Naive thymus-derived CD4-positive, alpha-beta T cell (primary cell): ENCODE results near the gene ACP5. TPM values are rescaled to one million over a fixed set of nuclear protein-coding genes. Genes with fewer than 3 reads are reported as not detected.

Source experiments
- ATAC-seq: fragments of 150-1000 bp; cut with Tn5 transposase; 2 replicates; pipeline ENCODE4 v1.10.0; 2021; ENCODE audit warnings: mild to moderate bottlenecking, moderate library complexity
- CTCF ChIA-PET: fragments of 350-600 bp; sonication (Branson Sonifier 250); formaldehyde crosslinking; loops from one replicate; lab custom pipeline; 2021; ENCODE audit warnings: antibody characterized with exemption; lab: Charles Lee
- POLR2A ChIA-PET: fragments of 350-600 bp; sonication (Branson Sonifier 250); formaldehyde crosslinking; loops from one replicate; lab custom pipeline; 2021; ENCODE audit warnings: antibody characterized with exemption, inconsistent platforms; lab: Charles Lee
- DNase-seq, 9 donors: peaks; one replicate each; pipeline versions ENCODE4 v3.0.0 to v3.0.0-alpha.2; 2020 to 2022; ENCODE audit warnings: mixed read lengths in 1 of 9
- H3K27ac ChIP-seq: one replicate; pipeline ENCODE4 v1.7.0; 2013; ENCODE audit warnings: mild to moderate bottlenecking, low read depth, low read length, moderate library complexity
- H3K27me3 ChIP-seq, 2 donors: one replicate each; pipeline ENCODE4 v1.7.0; 2013; ENCODE audit warnings: low read length in 2 of 2, mild to moderate bottlenecking in 2 of 2, moderate library complexity in 2 of 2; ENCODE audit not compliant: control insufficient read depth in 2 of 2, insufficient read depth in 2 of 2
- H3K36me3 ChIP-seq, 3 experiments: 1 replicate in 2 of 3; 2 replicates in 1 of 3; pipeline ENCODE4 v1.7.0; 2013; ENCODE audit warnings: low read length in 3 of 3, mild to moderate bottlenecking in 3 of 3, moderate library complexity in 1 of 3; ENCODE audit not compliant: insufficient read depth in 3 of 3, control insufficient read depth in 2 of 3
- H3K4me1 ChIP-seq, 2 donors: one replicate each; pipeline ENCODE4 v1.7.0; 2013; ENCODE audit warnings: low read length in 2 of 2, mild to moderate bottlenecking in 2 of 2, moderate library complexity in 1 of 2; ENCODE audit not compliant: control insufficient read depth in 2 of 2, insufficient read depth in 2 of 2
- H3K4me3 ChIP-seq: 2 replicates; pipeline ENCODE4 v1.7.0; 2013; ENCODE audit warnings: mild to moderate bottlenecking, low read length
- H3K9me3 ChIP-seq, 3 experiments: 1 replicate in 2 of 3; 2 replicates in 1 of 3; pipeline ENCODE4 v1.7.0; 2013; ENCODE audit warnings: low read length in 3 of 3; ENCODE audit not compliant: control insufficient read depth in 2 of 3
- H3K27ac Mint-ChIP-seq, 9 donors: one replicate each; pipeline ENCODE4 v1.8.0; 2020 to 2022; ENCODE audit warnings: mixed read lengths in 9 of 9, mild to moderate bottlenecking in 8 of 9, moderate library complexity in 5 of 9, inconsistent platforms in 2 of 9
- H3K27me3 Mint-ChIP-seq, 5 donors: one replicate each; pipeline ENCODE4 v1.8.0; 2021 to 2022; ENCODE audit warnings: mixed read lengths in 5 of 5, mild to moderate bottlenecking in 1 of 5
- H3K36me3 Mint-ChIP-seq, 5 donors: one replicate each; pipeline ENCODE4 v1.8.0; 2020 to 2022; ENCODE audit warnings: mixed read lengths in 5 of 5, mild to moderate bottlenecking in 3 of 5, inconsistent platforms in 1 of 5
- H3K4me1 Mint-ChIP-seq, 7 donors: one replicate each; pipeline ENCODE4 v1.8.0; 2020 to 2022; ENCODE audit warnings: mixed read lengths in 7 of 7, mild to moderate bottlenecking in 3 of 7, inconsistent platforms in 1 of 7
- H3K4me3 Mint-ChIP-seq, 10 donors: one replicate each; pipeline ENCODE4 v1.8.0; 2020 to 2022; ENCODE audit warnings: mild to moderate bottlenecking in 10 of 10, mixed read lengths in 10 of 10, moderate library complexity in 6 of 10, inconsistent platforms in 2 of 10
- H3K9me3 Mint-ChIP-seq, 11 donors: one replicate each; pipeline ENCODE4 v1.8.0; 2020 to 2022; ENCODE audit warnings: mixed read lengths in 11 of 11, mild to moderate bottlenecking in 4 of 11, inconsistent platforms in 1 of 11, moderate library complexity in 1 of 11
- intact Hi-C, 2 donors: fragments of 100-400 bp; cut with micrococcal nuclease; formaldehyde crosslinking; loops; one replicate each; pipeline ENCODE4 v1.15.1; 2023
- polyA plus RNA-seq, 2 donors: library from polyadenylated mRNA; unstranded; fragments of 300-500 nt; fragmentation: Illumina TruSeq; gene quantifications; one replicate each; pipeline ENCODE4 v1.2.3, GENCODE V29; 2021
- total RNA-seq, 6 experiments: library from RNA in 5 of 6; stranded (reverse) in 5 of 6; gene quantifications; 1 replicate in 5 of 6; 2 replicates in 1 of 6; pipeline ENCODE4 v1.2.3 and lab custom pipeline; 2021 to 2026

ACP5 gene
- total and polyA plus RNA-seq, 7 experiments from 2014 or later = 14.7 to 29.6 (median 21.5) TPM

DNA sequence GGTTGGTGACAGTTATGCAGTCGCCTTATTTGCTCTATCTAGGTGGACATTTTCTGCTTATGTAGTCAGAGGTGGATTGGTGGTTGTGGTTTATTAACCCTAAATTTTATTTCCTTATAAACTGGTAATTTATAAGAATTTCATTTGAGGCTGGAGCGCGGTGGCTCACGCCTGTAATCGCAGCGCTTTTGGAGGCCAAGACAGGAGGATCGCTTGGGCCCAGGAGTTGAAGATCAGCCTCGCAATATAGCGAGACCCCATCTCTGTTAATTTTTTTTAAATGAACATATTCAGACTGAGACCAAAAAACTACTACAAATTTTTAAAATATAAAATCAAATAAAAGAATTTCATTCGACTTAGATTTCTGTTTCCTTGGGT is 20.6 kb upstream of the ACP5 start:
- intact Hi-C loops = no loop called here
- Histone ChIP-seq H3K27ac (peak overlapping the region; percentile 88), H3K27me3 (no peaks in the 10 kb centered on the region), H3K36me3 (peaks cover 0 to 6% (median 0%) of the 10 kb centered on the region in 3 experiments), H3K4me3 (peak overlapping the region; percentile 85), H3K4me1 (peaks cover 3 to 14% of the 10 kb centered on the region in 2 donors), H3K9me3 (no peaks in the 10 kb centered on the region)
- peaks cover 0 to 11% (median 0%) of the 10 kb centered on the region in 11 donors for H3K9me3 Mint-ChIP-seq
- ChIA-PET POLR2A (interaction anchor here (0.6 to 1.5 kb wide), 3 partner anchors 26 to 460 kb away, joined by 3 to 4 read pairs (median 3); partner anchors contain the start of gene ELOF1), CTCF (interaction anchor here (0.6 kb wide), 1 partner anchor 287 kb away, joined by 5 read pairs; no protein-coding TSS in a partner anchor)
- H3K4me1 Mint-ChIP-seq = peaks cover 18 to 47% (median 34%) of the 10 kb centered on the region in 7 donors
- H3K27ac Mint-ChIP-seq = peak overlapping the region; percentile 68 to 95 (median 91)
- peaks cover 0 to 29% (median 12%) of the 10 kb centered on the region in 5 donors for H3K36me3 Mint-ChIP-seq
- H3K27me3 Mint-ChIP-seq = no peaks in the 10 kb centered on the region
- peak overlapping the region; percentile 87 to 96 (median 92) for H3K4me3 Mint-ChIP-seq
- ATAC-seq = no peak
- no peak for DNase-seq

DNA sequence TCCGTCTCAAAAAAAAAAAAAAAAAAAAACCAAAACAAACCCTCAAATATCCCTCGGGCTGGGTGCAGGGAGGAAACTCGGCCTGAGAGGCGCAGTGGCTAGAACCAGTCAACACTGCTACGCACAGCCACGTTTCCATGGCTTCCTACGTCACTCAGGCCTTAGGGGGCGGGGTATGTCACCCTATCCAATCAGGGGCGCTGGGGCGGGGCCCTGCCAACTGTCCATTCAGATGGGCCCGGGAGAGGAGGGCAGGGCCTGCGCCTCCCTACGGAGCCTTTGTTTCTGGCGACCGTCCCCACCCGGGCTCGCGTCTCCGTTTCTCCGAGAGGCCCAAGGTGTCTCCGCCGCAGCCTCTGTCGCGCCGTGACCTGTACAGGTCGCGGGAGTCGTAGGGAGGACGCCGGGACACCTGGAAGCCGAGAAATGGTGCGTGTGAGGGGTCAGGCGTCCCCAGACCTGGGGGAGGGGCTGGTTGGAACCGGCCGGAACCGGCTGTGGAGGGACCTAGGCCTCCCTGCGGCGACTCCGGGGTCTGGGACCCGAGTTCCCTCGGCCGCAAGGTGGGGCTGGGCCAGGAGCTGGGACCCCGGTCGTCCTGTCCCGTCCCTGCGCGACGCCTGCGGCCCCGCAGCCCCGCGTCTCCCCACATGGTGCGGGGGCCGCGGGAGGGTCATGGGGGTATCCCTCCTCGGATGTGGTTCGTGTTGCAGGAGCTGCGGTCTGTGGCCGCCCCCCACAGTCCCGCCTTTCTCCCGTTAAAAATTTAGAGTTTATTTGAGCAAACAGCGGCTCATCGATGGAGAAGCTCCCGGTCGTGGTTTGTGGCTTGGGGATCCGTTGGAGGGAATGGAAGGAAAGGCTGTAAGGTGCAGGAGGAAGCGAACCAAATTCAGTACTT is 20.0 kb upstream of the ACP5 start, which contains the start of gene ZNF627:
ZNF627 (plus strand) TSS at position 282 of the 901 bp plus-strand sequence; CDS start at position 427, 145 bp downstream.
- H3K4me1 Mint-ChIP-seq = peaks cover 18 to 43% (median 27%) of the 10 kb centered on the region in 7 donors
- DNase-seq = peak; percentile 87 to 98 (median 96)
- ChIA-PET POLR2A (interaction anchor here (0.6 to 1.5 kb wide), 4 partner anchors 10 to 460 kb away, joined by 3 to 4 read pairs (median 3); partner anchors contain the start of gene ELOF1), CTCF (interaction anchor here (0.6 kb wide), 2 partner anchors 12 to 288 kb away, joined by 3 to 5 read pairs; no protein-coding TSS in a partner anchor)
- ATAC-seq = peak; percentile 100
- peaks cover 0 to 24% (median 6%) of the 10 kb centered on the region in 5 donors for H3K36me3 Mint-ChIP-seq
- Histone ChIP-seq H3K27me3 (no peaks in the 10 kb centered on the region), H3K36me3 (peaks cover 0 to 6% (median 0%) of the 10 kb centered on the region in 3 experiments), H3K27ac (peak within 1 kb of the TSS; percentile 88), H3K4me1 (peaks cover 3 to 14% of the 10 kb centered on the region in 2 donors), H3K4me3 (peak within 1 kb of the TSS; percentile 85), H3K9me3 (no peaks in the 10 kb centered on the region)
- peak within 1 kb of the TSS; percentile 87 to 96 (median 92) for H3K4me3 Mint-ChIP-seq
- intact Hi-C loops = loop anchor here (1.0 to 2.0 kb wide), 5 partner anchors 39 to 216 kb away; partner anchors contain the start of genes ZNF653 (in 2 of the 2), ELOF1 (in 1 of the 2), ODAD3 (in 1 of the 2) and PRKCSH (in 1 of the 2)
- no peaks in the 10 kb centered on the region for H3K27me3 Mint-ChIP-seq
- H3K9me3 Mint-ChIP-seq = peaks cover 0 to 6% (median 0%) of the 10 kb centered on the region in 11 donors
- peak within 1 kb of the TSS; percentile 68 to 95 (median 91) for H3K27ac Mint-ChIP-seq

DNA sequence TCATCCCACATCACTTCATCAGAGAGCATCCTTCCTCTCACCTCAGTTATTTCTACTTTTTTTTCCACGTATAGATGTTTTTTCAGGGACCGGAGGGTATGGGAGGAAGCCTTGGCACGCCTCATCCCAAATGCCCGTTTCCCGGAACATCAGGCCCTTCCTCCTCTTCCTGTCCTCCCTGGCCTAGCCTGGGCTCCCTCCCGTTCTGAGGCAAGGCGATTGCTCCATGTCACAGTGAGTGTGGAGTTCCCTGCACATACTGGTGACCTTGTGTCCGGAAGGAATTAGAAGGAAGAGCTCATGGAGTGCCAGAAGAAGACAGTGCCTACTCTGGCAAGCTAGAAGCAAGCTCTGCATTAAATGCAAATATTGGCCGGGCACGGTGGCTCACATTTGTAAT is 18.7 kb upstream of the ACP5 start:
- peak overlapping the region; percentile 88 for H3K27ac ChIP-seq
- H3K36me3 Mint-ChIP-seq = peaks cover 0 to 16% (median 0%) of the 10 kb centered on the region in 5 donors
- intact Hi-C loops = loop anchor here in 1 of 2 donors (2.0 kb wide), 2 partner anchors 37 to 143 kb away; partner anchors contain the start of genes ELOF1 and ZNF823
- CTCF ChIA-PET = no interaction called here
- ATAC-seq (no peak), DNase-seq (no peak)
- POLR2A ChIA-PET = no interaction called here
- H3K4me3 Mint-ChIP-seq = peak overlapping the region; percentile 87 to 96 (median 92)
- H3K27ac Mint-ChIP-seq = peak overlapping the region in 7 of 9 donors; percentile 79 to 94 (median 86)
- H3K4me1 ChIP-seq = peaks cover 3 to 14% of the 10 kb centered on the region in 2 donors
- H3K4me1 Mint-ChIP-seq = peaks cover 18 to 34% (median 22%) of the 10 kb centered on the region in 7 donors
- H3K27me3 ChIP-seq = no peaks in the 10 kb centered on the region
- no peaks in the 10 kb centered on the region for H3K27me3 Mint-ChIP-seq
- no peaks in the 10 kb centered on the region for H3K9me3 ChIP-seq
- no peak overlapping the region for H3K4me3 ChIP-seq
- H3K9me3 Mint-ChIP-seq = no peaks in the 10 kb centered on the region
- H3K36me3 ChIP-seq = peaks cover 0 to 6% (median 0%) of the 10 kb centered on the region in 3 experiments

DNA sequence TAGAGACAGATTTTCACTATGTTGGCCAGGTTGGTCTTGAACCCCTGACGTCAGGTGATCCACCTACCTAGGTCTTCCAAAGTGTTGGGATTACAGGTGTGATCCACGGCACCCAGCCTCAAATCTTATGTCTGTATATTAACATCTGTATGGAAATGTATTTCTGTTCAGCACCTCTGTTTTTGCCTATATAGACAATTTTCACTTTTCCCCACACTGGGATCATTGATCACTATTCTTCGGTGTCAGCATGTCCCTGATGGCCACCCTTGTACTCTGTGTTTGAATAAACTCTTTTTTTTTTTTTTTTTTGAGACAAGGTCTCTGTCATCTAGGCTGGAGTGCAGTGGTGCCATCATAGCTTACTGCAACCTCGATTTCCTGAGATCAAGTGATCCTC is 16.6 kb upstream of the ACP5 start:
- ChIA-PET CTCF (interaction anchor here (0.7 to 1.2 kb wide), 3 partner anchors 67 to 217 kb away, joined by 3 to 4 read pairs (median 3); no protein-coding TSS in a partner anchor), POLR2A (interaction anchor here (0.6 kb wide), 2 partner anchors 554 to 1937 kb away, joined by 3 to 5 read pairs; no protein-coding TSS in a partner anchor)
- Mint-ChIP-seq H3K9me3 (no peaks in the 10 kb centered on the region), H3K4me1 (peaks cover 11 to 18% (median 14%) of the 10 kb centered on the region in 7 donors), H3K27me3 (no peaks in the 10 kb centered on the region), H3K27ac (peak overlapping the region in 1 of 9 donors; percentile 38), H3K4me3 (no peak overlapping the region), H3K36me3 (peaks cover 0 to 5% (median 0%) of the 10 kb centered on the region in 5 donors)
- DNase-seq (no peak), ATAC-seq (no peak)
- no peaks in the 10 kb centered on the region for H3K9me3 ChIP-seq
- intact Hi-C loops = no loop called here
- H3K27me3 ChIP-seq = no peaks in the 10 kb centered on the region
- H3K36me3 ChIP-seq = peaks cover 0 to 6% (median 0%) of the 10 kb centered on the region in 3 experiments
- peaks cover 3 to 14% of the 10 kb centered on the region in 2 donors for H3K4me1 ChIP-seq
- H3K27ac ChIP-seq = no peak overlapping the region
- H3K4me3 ChIP-seq = no peak overlapping the region

DNA sequence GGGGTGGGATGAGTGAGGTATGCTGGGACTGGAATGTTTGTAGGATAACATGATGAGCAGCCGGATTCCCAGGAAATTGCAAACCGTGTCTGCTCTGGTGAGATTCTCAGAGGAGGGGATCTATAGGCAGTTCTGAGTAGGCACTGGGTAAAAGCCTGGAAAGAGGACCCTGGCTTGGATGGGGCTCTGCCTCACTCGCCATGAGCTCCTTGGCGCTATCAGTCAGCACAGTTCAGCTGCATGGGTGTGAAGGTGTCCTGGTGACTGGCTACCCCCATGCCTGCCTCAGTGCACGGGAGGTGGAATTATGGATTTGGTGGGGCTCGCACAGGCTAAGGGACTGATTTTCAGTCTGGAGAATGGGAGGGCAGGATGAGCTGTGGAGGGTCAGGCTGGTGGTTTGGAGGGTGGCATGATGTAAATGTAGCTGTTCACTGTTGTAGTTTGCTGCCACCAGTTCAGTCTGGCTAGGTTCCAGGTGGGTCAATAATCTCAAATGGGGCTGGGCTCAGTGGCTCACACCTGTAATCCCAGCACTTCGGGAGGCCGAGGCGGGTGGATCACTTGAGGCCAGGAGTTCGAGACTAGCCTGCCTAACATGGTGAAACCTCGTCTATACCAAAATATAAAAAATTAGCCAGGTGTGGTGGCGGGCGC is 10.7 kb upstream of the ACP5 start:
- POLR2A ChIA-PET = interaction anchor here (0.6 kb wide), 1 partner anchor 54 kb away, joined by 4 read pairs; no protein-coding TSS in a partner anchor
- H3K36me3 Mint-ChIP-seq = no peaks in the 10 kb centered on the region

More for the DNA sequence above, 10.7 kb upstream of the ACP5 start:
- CTCF ChIA-PET = interaction anchor here (1.2 to 1.5 kb wide), 4 partner anchors 9 to 207 kb away, joined by 3 to 5 read pairs (median 4); no protein-coding TSS in a partner anchor
- DNase-seq (peak in 1 of 9 donors; percentile 15), ATAC-seq (no peak)
- Histone ChIP-seq H3K4me1 (no peaks in the 10 kb centered on the region), H3K27ac (no peak overlapping the region), H3K36me3 (no peaks in the 10 kb centered on the region), H3K9me3 (no peaks in the 10 kb centered on the region), H3K4me3 (no peak overlapping the region), H3K27me3 (no peaks in the 10 kb centered on the region)
- Mint-ChIP-seq H3K27me3 (no peaks in the 10 kb centered on the region), H3K9me3 (no peaks in the 10 kb centered on the region), H3K4me3 (no peak overlapping the region), H3K4me1 (peaks cover 0 to 16% (median 7%) of the 10 kb centered on the region in 7 donors), H3K27ac (peak overlapping the region in 1 of 9 donors; percentile 36)
- intact Hi-C loops = loop anchor here (1.0 to 5.0 kb wide), 10 partner anchors 28 to 450 kb away; partner anchors contain the start of genes ECSIT (in 1 of the 2), EPOR (in 1 of the 2) and ZNF653 (in 1 of the 2)
